Choroid plexus epithelial cell (primary cell): ENCODE measurements around the gene TSPAN31.

ENCODE experiments used
- DNase-seq: peaks from one replicate; pipeline ENCODE4 v3.0.0-alpha.2; 2010; ENCODE audit warnings: low read depth
- H3K4me3 ChIP-seq: 2 replicates; pipeline ENCODE4 v1.5.1; 2011; ENCODE audit warnings: low read depth, mild to moderate bottlenecking, control low read depth, low read length, moderate library complexity
- CTCF ChIP-seq: conservative IDR thresholded peaks from 2 replicates; pipeline ENCODE4 v1.5.1; 2011; ENCODE audit warnings: low read depth, mild to moderate bottlenecking, control low read depth, inconsistent platforms, low read length, moderate library complexity

Gene TSPAN31

GRCh38 chr12:57782243-57782607 is 37.4 kb downstream of the TSPAN31 start:
- TF ChIP-seq CTCF = no peak
- no peak overlapping the region for H3K4me3 ChIP-seq
- DNase-seq = no peak

DNA sequence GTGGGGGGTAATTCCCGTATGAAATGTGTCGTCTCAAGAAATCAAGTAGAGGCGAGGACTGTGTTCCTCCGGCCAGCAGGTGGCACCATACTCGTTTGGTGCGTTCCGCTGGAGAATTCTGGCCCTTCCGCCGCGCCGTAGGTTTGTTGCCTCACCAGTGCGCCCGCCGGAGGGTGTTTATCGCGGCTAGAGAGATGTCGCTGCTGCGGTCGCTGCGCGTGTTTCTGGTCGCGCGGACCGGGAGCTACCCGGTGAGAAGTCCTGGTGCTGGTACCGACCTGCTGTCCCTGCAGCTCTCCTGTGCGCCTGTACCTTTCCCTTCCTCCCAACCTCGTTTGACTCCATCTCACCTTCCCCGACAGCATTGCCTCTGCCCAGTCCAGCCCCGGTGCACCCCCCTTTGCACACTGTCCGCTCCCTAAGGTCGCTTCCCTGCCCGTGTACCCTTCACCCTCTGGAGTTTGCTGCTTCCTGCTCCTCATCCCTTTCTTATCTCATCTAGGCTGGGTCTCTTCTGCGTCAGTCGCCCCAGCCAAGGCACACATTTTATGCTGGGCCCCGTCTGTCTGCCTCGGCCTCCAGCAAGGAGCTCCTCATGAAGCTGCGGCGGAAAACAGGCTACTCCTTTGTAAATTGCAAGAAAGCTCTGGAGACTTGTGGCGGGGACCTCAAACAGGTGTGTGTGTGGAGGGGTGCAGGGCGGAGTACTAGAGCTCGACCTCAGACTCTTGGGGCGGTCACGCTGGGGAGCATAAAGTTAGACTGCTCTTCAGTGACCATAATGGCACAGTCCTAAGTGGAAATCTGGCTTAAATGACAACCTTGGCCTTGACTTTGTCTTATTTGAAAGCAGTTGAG is 38.0 kb downstream of the TSPAN31 start, which contains the start of gene TSFM:
TSFM (plus strand) TSS at position 180 of the 858 bp plus-strand sequence; CDS start at position 195, 15 bp downstream.
- TF ChIP-seq CTCF = peak; percentile 89
- DNase-seq = peak; percentile 96
- H3K4me3 ChIP-seq = peak within 1 kb of the TSS; percentile 91

- DNase-seq = no peak
- TF ChIP-seq CTCF = no peak
- peak overlapping the region; percentile 91 for H3K4me3 ChIP-seq
These were observed 38.6 kb downstream of the TSPAN31 start for GRCh38 chr12:57783466-57783801.

DNA sequence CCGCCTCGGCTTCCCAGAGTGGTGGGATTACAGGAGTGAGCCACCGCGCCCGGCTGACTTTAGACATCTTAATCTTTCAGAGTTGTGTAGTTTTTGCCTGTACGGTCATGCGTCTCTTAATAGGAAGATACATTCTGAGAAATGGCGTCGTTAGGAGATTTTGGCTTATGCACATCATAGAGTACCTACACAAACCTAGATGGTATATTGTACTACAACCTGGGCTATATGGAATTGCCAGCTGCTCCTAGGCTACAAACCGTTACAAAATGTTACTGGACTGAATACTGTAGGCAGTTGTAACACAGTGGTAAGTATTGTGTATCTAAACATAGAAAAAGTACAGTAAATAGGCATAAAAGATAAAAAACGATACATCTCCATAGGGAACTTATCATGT is 39.0 kb downstream of the TSPAN31 start:
- H3K4me3 ChIP-seq = no peak overlapping the region
- no peak for TF ChIP-seq CTCF
- no peak for DNase-seq

DNA sequence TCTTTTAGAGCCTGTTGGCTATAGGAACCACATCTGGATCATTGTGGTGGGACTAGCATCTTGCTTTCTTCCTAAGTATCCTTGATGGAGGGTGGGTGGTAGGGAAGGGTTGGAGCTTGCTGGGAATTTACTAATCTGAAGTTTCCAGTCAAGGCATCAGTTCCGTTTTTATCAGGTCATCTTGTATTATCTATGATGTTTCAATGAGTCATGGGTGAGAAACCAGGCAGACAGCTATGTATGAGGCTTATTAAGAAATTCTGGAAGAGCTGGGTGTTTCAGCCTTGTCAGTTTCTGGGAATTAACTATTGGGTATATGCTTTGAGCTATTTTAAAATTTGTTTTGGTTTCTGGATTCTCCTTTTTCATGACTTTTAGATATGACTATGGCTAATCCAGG is 49.1 kb downstream of the TSPAN31 start:
- DNase-seq = peak; percentile 83
- no peak overlapping the region for H3K4me3 ChIP-seq
- no peak for TF ChIP-seq CTCF

GRCh38 chr12:57795354-57795753 is 50.5 kb downstream of the TSPAN31 start:
- TF ChIP-seq CTCF = no peak
- no peak overlapping the region for H3K4me3 ChIP-seq
- no peak for DNase-seq

GRCh38 chr12:57796996-57797395 is 52.2 kb downstream of the TSPAN31 start:
- TF ChIP-seq CTCF = no peak

More at GRCh38 chr12:57796996-57797395, 52.2 kb downstream of the TSPAN31 start:
- no peak for DNase-seq
- H3K4me3 ChIP-seq = no peak overlapping the region
